Heart right ventricle (tissue), 16 donors: ENCODE results near the gene ADGRD1. TPM values are rescaled to one million over a fixed set of nuclear protein-coding genes. Genes with fewer than 3 reads are reported as not detected.

Experiments
- ATAC-seq, 8 donors: fragments of 200-7000 bp; cut with Tn5 transposase; one replicate each; pipeline ENCODE4 v1.9.1; 2020; ENCODE audit warnings: mild to moderate bottlenecking in 8 of 8, moderate library complexity in 8 of 8, moderate number of reproducible peaks in 1 of 8
- DNase-seq, 2 donors: peaks; one replicate each; pipeline ENCODE4 v3.0.0-alpha.2; 2020
- H3K27ac ChIP-seq, 10 donors: fragments of 200-600 bp; sonication (generic) in 2 of 10; one replicate each; pipeline versions ENCODE4 v1.5.0 to v1.8.0; 2020 to 2022; ENCODE audit warnings: mild to moderate bottlenecking in 3 of 10
- H3K27me3 ChIP-seq, 7 donors: fragments of 200-600 bp; one replicate each; pipeline ENCODE4 v1.8.0; 2021 to 2022; ENCODE audit warnings: mild to moderate bottlenecking in 2 of 7
- H3K36me3 ChIP-seq, 9 donors: fragments of 200-600 bp; sonication (generic) in 1 of 9; one replicate each; pipeline versions ENCODE4 v1.5.0 to v1.8.0; 2020 to 2022; ENCODE audit warnings: mild to moderate bottlenecking in 2 of 9
- H3K4me1 ChIP-seq, 9 donors: fragments of 200-600 bp; sonication (generic) in 1 of 9; one replicate each; pipeline versions ENCODE4 v1.5.0 to v1.8.0; 2020 to 2022; ENCODE audit warnings: mild to moderate bottlenecking in 4 of 9
- H3K4me3 ChIP-seq, 10 donors: fragments of 200-600 bp; sonication (generic) in 2 of 10; one replicate each; pipeline versions ENCODE4 v1.5.0 to v1.8.0; 2020 to 2022; ENCODE audit warnings: mild to moderate bottlenecking in 7 of 10, moderate library complexity in 2 of 10
- H3K9me3 ChIP-seq, 11 donors: fragments of 200-600 bp in 10 of 11; sonication (generic) in 2 of 11; one replicate each; pipeline versions ENCODE4 v1.5.0 to v1.8.0; 2013 to 2022; ENCODE audit warnings: mild to moderate bottlenecking in 2 of 11, control low read depth in 1 of 11, moderate library complexity in 1 of 11
- CTCF ChIP-seq, 9 donors: fragments of 200-600 bp; sonication (generic) in 2 of 9; IDR thresholded peaks; one replicate each; pipeline versions ENCODE4 v1.5.0 to v1.8.0; 2021 to 2022; ENCODE audit warnings: antibody characterized with exemption in 9 of 9, mild to moderate bottlenecking in 5 of 9, moderate library complexity in 1 of 9
- WGBS, 2 donors: extraction: QIAGEN DNeasy Blood & Tissue Kit; methylation state at CpG; one replicate each; pipeline ENCODE4 v1.1.7; 2013; ENCODE audit warnings: inconsistent platforms in 1 of 2; 5-methylcytosine and 5-hydroxymethylcytosine counted together
- intact Hi-C, 10 donors: fragments of 100-400 bp; cut with DNase I; formaldehyde crosslinking; loops; one replicate each; pipeline versions ENCODE4 v1.11.1 to v1.14.2; 2022
- polyA plus RNA-seq, 2 donors: library from polyadenylated mRNA; stranded (reverse); fragments of 200-250 nt; gene quantifications; one replicate each; pipeline ENCODE4 v1.2.3, GENCODE V29; 2013
- total RNA-seq, 10 donors: library from RNA; stranded (reverse); fragmentation: NEBNext Ultra II Directional in 3 of 10; extraction: Animal tissue kit (Norgen Biotek cat#: 25700) in 3 of 10; gene quantifications; one replicate each; pipeline versions ENCODE4 v1.2.1 to v1.2.4, GENCODE V29; 2021 to 2023
- donor health status: Arrhythmogenic right ventricular cardiomyopathy.
- donor health status: ischemic (EF 13 %, LVEDD 7.1; RV severe dilation, severe dysfunction).
- donor health status: healthy with polysubstance abuse.
- donor health status: DM: no; HTN: yes; CAD: no.
- donor health status: DM: no; HTN: no; CAD: no.
- donor health status: ischemic (EF 25% LVEDD 6.9; RV normal size, moderate dysfunction).
- donor health status: ischemic (EF 25% LVEDD 5.7; RV mildly dilated, moderate dysfunction).
- donor health status: healthy.
- donor health status: DM: yes; HTN: yes; CAD: no.
- donor health status: Ischemic cardiomyopathy.
- donor health status: ischemic (EF 35%, LVEDD 5.7; RV mildly dilated, moderate dysfunction).
- donor health status: nonischemic (EF 11% LVEDD 7.7; RV severe dilation, severe dysfunction).
- donor health status: DM: yes; HTN: yes; CAD: no.
- donor health status: PGD.
- donor health status: ischemic (EF 29% LVEDD 5.4; RV normal size, mild dysfunction).
- donor health status: nonischemic (EF 23%, LVEDD 6.1; RV moderate dilation, normal function).

ADGRD1 gene
- total and polyA plus RNA-seq, 12 donors: 16.8 to 157 (median 69.7) TPM

- 93 to 95% methylated on average over 7 of the region's 7 CpGs for WGBS, 2 donors
- no peaks in the 10 kb centered on the region for H3K27me3 ChIP-seq
- H3K36me3 ChIP-seq: peaks cover 0 to 59% (median 0%) of the 10 kb centered on the region in 9 donors
- TF ChIP-seq CTCF (IDR thresholded peaks at IDR 0.05): no peak
- H3K27ac ChIP-seq: no peak overlapping the region
- peaks cover 0 to 15% (median 2%) of the 10 kb centered on the region in 9 donors for H3K4me1 ChIP-seq
- no peaks in the 10 kb centered on the region for H3K9me3 ChIP-seq
- ATAC-seq (no peak), DNase-seq (no peak)
- H3K4me3 ChIP-seq: no peak overlapping the region
- intact Hi-C loops: no loop called here
Measured at GRCh38 chr12:131013118-131013517, 59.4 kb downstream of the ADGRD1 start.

GRCh38 chr12:131014343-131014742 lies 60.6 kb downstream of the ADGRD1 start:
- 85 to 87% methylated on average over 14 of the region's 14 CpGs for WGBS, 2 donors
- Histone ChIP-seq H3K36me3 (peaks cover 0 to 53% (median 0%) of the 10 kb centered on the region in 9 donors), H3K27me3 (no peaks in the 10 kb centered on the region), H3K4me1 (peaks cover 0 to 10% (median 0%) of the 10 kb centered on the region in 9 donors), H3K4me3 (no peak overlapping the region), H3K9me3 (no peaks in the 10 kb centered on the region), H3K27ac (no peak overlapping the region)
- DNase-seq (no peak), ATAC-seq (no peak)
- TF ChIP-seq CTCF (IDR thresholded peaks at IDR 0.05): no peak
- intact Hi-C loops: no loop called here

- H3K27me3 ChIP-seq: no peaks in the 10 kb centered on the region
- intact Hi-C loops: loop anchor here in 1 of 10 donors (5.0 kb wide), 1 partner anchor 63 kb away; the partner anchor contains the start of gene ADGRD1
- TF ChIP-seq CTCF (IDR thresholded peaks at IDR 0.05): no peak
- peaks cover 0 to 57% (median 0%) of the 10 kb centered on the region in 9 donors for H3K36me3 ChIP-seq
- peak overlapping the region in 1 of 10 donors; percentile 61 for H3K27ac ChIP-seq
- ATAC-seq (no peak), DNase-seq (no peak)
- peaks cover 0 to 3% (median 0%) of the 10 kb centered on the region in 9 donors for H3K4me1 ChIP-seq
- H3K4me3 ChIP-seq: no peak overlapping the region
- H3K9me3 ChIP-seq: no peaks in the 10 kb centered on the region
- 90% methylated on average over 12 to 15 of the region's 15 CpGs for WGBS, 2 donors
Measured at GRCh38 chr12:131015581-131016337, 62.1 kb downstream of the ADGRD1 start.

GRCh38 chr12:131017477-131017991 lies 63.8 kb downstream of the ADGRD1 start:
- peaks cover 0 to 71% (median 5%) of the 10 kb centered on the region in 9 donors for H3K36me3 ChIP-seq
- intact Hi-C loops: loop anchor here in 1 of 10 donors (5.0 kb wide), 1 partner anchor 65 kb away; the partner anchor contains the start of gene ADGRD1
- no peak overlapping the region for H3K4me3 ChIP-seq
- H3K4me1 ChIP-seq: peaks cover 0 to 4% (median 0%) of the 10 kb centered on the region in 9 donors
- no peak for TF ChIP-seq CTCF (IDR thresholded peaks at IDR 0.05)
- no peak overlapping the region for H3K27ac ChIP-seq
- DNase-seq (no peak), ATAC-seq (peak in 3 of 8 donors; percentile 4 to 32 (median 29))
- H3K9me3 ChIP-seq: no peaks in the 10 kb centered on the region
- H3K27me3 ChIP-seq: no peaks in the 10 kb centered on the region
